Esophagus mucosa (tissue), 1 donor: ENCODE data around the gene OSBPL5. TPM values are rescaled to one million over a fixed set of nuclear protein-coding genes. Genes with fewer than 3 reads are reported as not detected.

Source experiments
- ATAC-seq: fragments of 200-7000 bp; cut with Tn5 transposase; one replicate; pipeline ENCODE4 v1.9.1; 2020
- total RNA-seq: library from RNA; stranded (reverse); gene quantifications from one replicate; pipeline ENCODE4 v1.2.4, GENCODE V29; 2023
- donor health status: DM: yes; HTN: yes; CAD: no.

OSBPL5 gene
- total RNA-seq, 1 donor from 2014 or later: 13.4 TPM

- no peak for ATAC-seq
Measured at GRCh38 chr11:3133261-3134217, 31.6 kb downstream of the OSBPL5 start.

- ATAC-seq: no peak
Measured at GRCh38 chr11:3132831-3133260, 32.3 kb downstream of the OSBPL5 start.

GRCh38 chr11:3132271-3132781, 32.8 kb downstream of the OSBPL5 start:
- ATAC-seq: no peak

- ATAC-seq: no peak
Measured at GRCh38 chr11:3131330-3131941, 33.7 kb downstream of the OSBPL5 start.

GRCh38 chr11:3130269-3131071, 34.6 kb downstream of the OSBPL5 start:
- ATAC-seq: peak; percentile 83

- ATAC-seq: no peak
Measured at GRCh38 chr11:3129591-3130268, 35.4 kb downstream of the OSBPL5 start.

GRCh38 chr11:3129181-3129590, 35.9 kb downstream of the OSBPL5 start:
- ATAC-seq: no peak

GRCh38 chr11:3128356-3129180, 36.5 kb downstream of the OSBPL5 start:
- no peak for ATAC-seq

GRCh38 chr11:3127706-3128355, 37.3 kb downstream of the OSBPL5 start:
- ATAC-seq: no peak

GRCh38 chr11:3126901-3127691, 38.0 kb downstream of the OSBPL5 start:
- ATAC-seq: no peak

- peak; percentile 7 for ATAC-seq
Measured at GRCh38 chr11:3126207-3126865, 38.8 kb downstream of the OSBPL5 start.

GRCh38 chr11:3124821-3125220, 40.3 kb downstream of the OSBPL5 start:
- peak; percentile 3 for ATAC-seq

- ATAC-seq: peak; percentile 83
Measured at GRCh38 chr11:3123761-3124733, 41.1 kb downstream of the OSBPL5 start.

- ATAC-seq: peak; percentile 55
Measured at GRCh38 chr11:3123305-3123704, 41.8 kb downstream of the OSBPL5 start.

GRCh38 chr11:3122775-3123201, 42.3 kb downstream of the OSBPL5 start:
- no peak for ATAC-seq

- ATAC-seq: no peak
Measured at GRCh38 chr11:3121931-3122774, 43.0 kb downstream of the OSBPL5 start.

GRCh38 chr11:3121416-3121815, 43.7 kb downstream of the OSBPL5 start:
- ATAC-seq: no peak
